Ovary (tissue), 3 donors: ENCODE results near the gene RBPJL.

Experiments
- CTCF ChIP-seq, 3 donors: fragments of 450-650 bp in 2 of 3; fragments of 200-600 bp in 1 of 3; IDR thresholded peaks; one replicate each; pipeline versions ENCODE4 v1.5.1 to v1.8.0; 2016 to 2022; ENCODE audit warnings: antibody characterized with exemption in 3 of 3, mild to moderate bottlenecking in 1 of 3
- POLR2A ChIP-seq: fragments of 450-650 bp; IDR thresholded peaks from one replicate; pipeline ENCODE4 v1.6.1; 2017; ENCODE audit warnings: antibody characterized with exemption, mild to moderate bottlenecking, moderate library complexity
- donor health status: DM: no; HTN: no; CAD: no.

- TF ChIP-seq CTCF (IDR thresholded peaks at IDR 0.05) (no peak), POLR2A (no peak)
Measured at GRCh38 chr20:45336530-45337366, 30.1 kb downstream of the RBPJL start.
